Measurements from ENCODE around the gene CCIN. TPM values are rescaled to one million over a fixed set of nuclear protein-coding genes. Genes with fewer than 3 reads are reported as not detected.

The CCIN gene
- total and polyA plus RNA-seq, 2 of the 4 experiments (the other 2 are of a cell fraction), result 0.80 to 1.1 TPM

DNA sequence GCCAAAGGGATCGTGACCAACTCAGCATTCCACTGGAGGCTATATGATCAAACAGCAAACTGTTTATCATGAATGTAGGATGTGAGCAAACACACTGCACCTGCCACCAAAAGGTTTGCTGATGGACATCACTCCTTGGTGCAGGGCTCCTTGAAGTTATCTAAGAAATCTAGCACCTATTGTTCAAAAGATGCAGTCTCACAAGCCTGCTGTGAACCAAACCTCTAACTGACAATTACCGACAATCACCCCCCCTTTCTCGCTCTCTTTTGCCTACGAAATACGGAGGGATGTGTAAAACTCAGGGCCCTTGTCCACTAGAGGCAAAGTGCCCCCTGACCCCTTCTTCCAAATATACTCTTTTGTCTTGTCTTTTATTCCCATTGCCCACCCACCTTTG is 19.0 kb downstream of the CCIN start:
- intact Hi-C loops (cut with micrococcal nuclease), result no loop called here

More for the DNA sequence above, 19.0 kb downstream of the CCIN start:
- Histone ChIP-seq H3K27ac (ENCODE audit: insufficient read depth, low read length) (no peak overlapping the region), H4K20me1 (ENCODE audit: insufficient read depth, low read length) (peaks cover 22% of the 10 kb centered on the region), H2BK5ac (ENCODE audit: low read depth, low read length, poor library complexity, severe bottlenecking) (no peak overlapping the region), H4K8ac (ENCODE audit: low read depth in 2 of 2, low read length in 2 of 2) (peak overlapping the region in 1 of 2 experiments; percentile 31; a peak in 2 of 4 replicates), H2AK5ac (ENCODE audit: low read depth, low read length) (peak overlapping the region; percentile 90; the same call in 1 of the 2 replicates), H3K14ac (replicated peaks; ENCODE audit: low read depth, low read length) (0 out of 2 replicates have a peak overlapping the region, but pooled peaks have one; percentile 46), H3K4me1 (ENCODE audit: control insufficient read depth, insufficient read depth, low read length) (peaks cover 13% of the 10 kb centered on the region), H2AFZ (replicated peaks; ENCODE audit: low read length, poor library complexity) (no peak overlapping the region), H3K79me1 (ENCODE audit: low read depth in 1 of 2, low read length in 2 of 2) (peaks cover 3 to 33% of the 10 kb centered on the region in 2 experiments; a peak in 2 of 4 replicates), H3K9me1 (ENCODE audit: insufficient read depth, low read length) (peaks cover 13% of the 10 kb centered on the region), H2BK120ac (ENCODE audit: low read depth, low read length) (no peak overlapping the region), H2BK20ac (ENCODE audit: low read depth, low read length) (no peak overlapping the region), H2BK15ac (ENCODE audit: low read depth, low read length) (peak overlapping the region; percentile 36; the same call in 2 of the 3 replicates), H4K5ac (ENCODE audit: low read depth, low read length) (no peak overlapping the region), H3K23ac (ENCODE audit: low read depth, low read length) (no peak overlapping the region), H4K91ac (ENCODE audit: insufficient read depth, low read depth, low read length) (no peak overlapping the region), H3K9me3 (ENCODE audit: control insufficient read depth, insufficient read depth, low read length) (no peaks in the 10 kb centered on the region), H3K36me3 (ENCODE audit: control insufficient read depth, insufficient read depth, low read length) (no peaks in the 10 kb centered on the region), H3K4ac (ENCODE audit: low read depth, low read length) (peak overlapping the region; percentile 74), H3K27me3 (ENCODE audit: control insufficient read depth, insufficient read depth, low read length) (no peaks in the 10 kb centered on the region), H3K18ac (ENCODE audit: low read depth, low read length) (no peak overlapping the region), H2AK9ac (replicated peaks; ENCODE audit: low read depth, low read length, poor library complexity) (no peak overlapping the region), H3K56ac (ENCODE audit: extremely low read depth, insufficient read depth, low read length) (no peak overlapping the region), H3K9ac (ENCODE audit: low read depth, low read length) (no peak overlapping the region), H3K4me3 (ENCODE audit: insufficient read depth, low read depth, low read length) (no peak overlapping the region), H3K4me2 (ENCODE audit: low read depth, low read length) (no peak overlapping the region)
- ChIA-PET CTCF (no interaction called here), POLR2A (ENCODE audit: unreplicated experiment) (no interaction called here)
- 71% methylated on average over 1 of the region's 5 CpGs; no CpG with 5 or more reads in 1 of the 2 experiments for WGBS, 2 experiments (ENCODE audit: extremely low coverage in 2 of 2, insufficient read length in 1 of 2)
- DNase-seq (no peak), ATAC-seq (ENCODE audit: low read depth) (no peak)
- dilution Hi-C loops (cut with HindIII; ENCODE audit: low sequenced_read_pairs, unreplicated experiment) (no loop called here), in situ Hi-C loops (cut with MboI; ENCODE audit: low sequenced_read_pairs) (no loop called here)
- BruUV-seq (replicated peaks), result no TSS peak
- TF ChIP-seq MXI1 (IDR thresholded peaks at IDR 0.05; ENCODE audit: borderline replicate concordance, low read depth, low read length) (no peak), NFE2L2 (IDR thresholded peaks at IDR 0.05; ENCODE audit: low read depth, low read length) (no peak), POLR2A (IDR thresholded peaks at IDR 0.05; ENCODE audit: low read depth, low read length) (no peak), SMC3 (IDR thresholded peaks at IDR 0.05; ENCODE audit: low read depth, low read length) (no peak), MAZ (IDR thresholded peaks at IDR 0.05; ENCODE audit: borderline replicate concordance, low read depth, low read length) (no peak), CHD1 (IDR thresholded peaks at IDR 0.05; ENCODE audit: low read depth, low read length) (no peak), RCOR1 (IDR thresholded peaks at IDR 0.05; ENCODE audit: insufficient replicate concordance, low read length) (no peak), CEBPB (IDR thresholded peaks at IDR 0.05; ENCODE audit: low read depth, low read length) (no peak), MAFK (IDR thresholded peaks at IDR 0.05; ENCODE audit: low read depth, low read length) (no peak), RFX5 (IDR thresholded peaks at IDR 0.05; ENCODE audit: low read depth, low read length) (no peak), BHLHE40 (IDR thresholded peaks at IDR 0.05; ENCODE audit: low read depth, low read length) (no peak), FOS (IDR thresholded peaks at IDR 0.05; ENCODE audit: low read depth, low read length) (no peak)
- TF ChIP-seq, protein P1, sequence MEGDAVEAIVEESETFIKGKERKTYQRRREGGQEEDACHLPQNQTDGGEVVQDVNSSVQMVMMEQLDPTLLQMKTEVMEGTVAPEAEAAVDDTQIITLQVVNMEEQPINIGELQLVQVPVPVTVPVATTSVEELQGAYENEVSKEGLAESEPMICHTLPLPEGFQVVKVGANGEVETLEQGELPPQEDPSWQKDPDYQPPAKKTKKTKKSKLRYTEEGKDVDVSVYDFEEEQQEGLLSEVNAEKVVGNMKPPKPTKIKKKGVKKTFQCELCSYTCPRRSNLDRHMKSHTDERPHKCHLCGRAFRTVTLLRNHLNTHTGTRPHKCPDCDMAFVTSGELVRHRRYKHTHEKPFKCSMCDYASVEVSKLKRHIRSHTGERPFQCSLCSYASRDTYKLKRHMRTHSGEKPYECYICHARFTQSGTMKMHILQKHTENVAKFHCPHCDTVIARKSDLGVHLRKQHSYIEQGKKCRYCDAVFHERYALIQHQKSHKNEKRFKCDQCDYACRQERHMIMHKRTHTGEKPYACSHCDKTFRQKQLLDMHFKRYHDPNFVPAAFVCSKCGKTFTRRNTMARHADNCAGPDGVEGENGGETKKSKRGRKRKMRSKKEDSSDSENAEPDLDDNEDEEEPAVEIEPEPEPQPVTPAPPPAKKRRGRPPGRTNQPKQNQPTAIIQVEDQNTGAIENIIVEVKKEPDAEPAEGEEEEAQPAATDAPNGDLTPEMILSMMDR (conservative IDR thresholded peaks at IDR 0.05; ENCODE audit: low read depth, low read length), result no peak
- TF ChIP-seq, protein P2, sequence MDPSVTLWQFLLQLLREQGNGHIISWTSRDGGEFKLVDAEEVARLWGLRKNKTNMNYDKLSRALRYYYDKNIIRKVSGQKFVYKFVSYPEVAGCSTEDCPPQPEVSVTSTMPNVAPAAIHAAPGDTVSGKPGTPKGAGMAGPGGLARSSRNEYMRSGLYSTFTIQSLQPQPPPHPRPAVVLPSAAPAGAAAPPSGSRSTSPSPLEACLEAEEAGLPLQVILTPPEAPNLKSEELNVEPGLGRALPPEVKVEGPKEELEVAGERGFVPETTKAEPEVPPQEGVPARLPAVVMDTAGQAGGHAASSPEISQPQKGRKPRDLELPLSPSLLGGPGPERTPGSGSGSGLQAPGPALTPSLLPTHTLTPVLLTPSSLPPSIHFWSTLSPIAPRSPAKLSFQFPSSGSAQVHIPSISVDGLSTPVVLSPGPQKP (IDR thresholded peaks at IDR 0.05; ENCODE audit: borderline replicate concordance, low read depth, low read length), result no peak
- TF ChIP-seq, protein P3, sequence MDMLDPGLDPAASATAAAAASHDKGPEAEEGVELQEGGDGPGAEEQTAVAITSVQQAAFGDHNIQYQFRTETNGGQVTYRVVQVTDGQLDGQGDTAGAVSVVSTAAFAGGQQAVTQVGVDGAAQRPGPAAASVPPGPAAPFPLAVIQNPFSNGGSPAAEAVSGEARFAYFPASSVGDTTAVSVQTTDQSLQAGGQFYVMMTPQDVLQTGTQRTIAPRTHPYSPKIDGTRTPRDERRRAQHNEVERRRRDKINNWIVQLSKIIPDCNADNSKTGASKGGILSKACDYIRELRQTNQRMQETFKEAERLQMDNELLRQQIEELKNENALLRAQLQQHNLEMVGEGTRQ (IDR thresholded peaks at IDR 0.05; ENCODE audit: low read depth, low read length), result no peak
